Colonic mucosa (tissue), 4 donors: ENCODE data around the gene POR. TPM values are rescaled to one million over a fixed set of nuclear protein-coding genes. Genes with fewer than 3 reads are reported as not detected.
A peak's percentile ranks its signal among the peaks of the same experiment; 100 is the strongest.

ENCODE experiments used
- DNase-seq: peaks from one replicate; pipeline ENCODE4 v3.0.0-alpha.2; 2020
- H3K27ac ChIP-seq: fragments of 200-600 bp; one replicate; pipeline ENCODE4 v1.8.0; 2021
- H3K27me3 ChIP-seq: fragments of 200-600 bp; one replicate; pipeline ENCODE4 v1.8.0; 2021
- H3K36me3 ChIP-seq: fragments of 200-600 bp; one replicate; pipeline ENCODE4 v1.8.0; 2021
- H3K4me1 ChIP-seq: fragments of 200-600 bp; one replicate; pipeline ENCODE4 v1.8.0; 2021; ENCODE audit warnings: mild to moderate bottlenecking
- H3K4me3 ChIP-seq: fragments of 200-600 bp; one replicate; pipeline ENCODE4 v1.8.0; 2021
- H3K9ac ChIP-seq, 2 donors: one replicate each; pipeline ENCODE4 v1.7.0; 2013; ENCODE audit warnings: control low read depth in 2 of 2, low read depth in 2 of 2, low read length in 2 of 2
- H3K9me3 ChIP-seq: fragments of 200-600 bp; one replicate; pipeline ENCODE4 v1.8.0; 2021
- intact Hi-C: fragments of 100-400 bp; cut with DNase I; formaldehyde crosslinking; loops from one replicate; pipeline ENCODE4 v1.14.1; 2022
- total RNA-seq, 2 donors: library from RNA; stranded (reverse); fragmentation: NEBNext Ultra II Directional in 1 of 2; extraction: Animal tissue kit (Norgen Biotek cat#: 25700) in 1 of 2; gene quantifications; one replicate each; pipeline ENCODE4 v1.2.1, GENCODE V29; 2021
- TF ChIP-seq, protein P1 (sequence below): fragments of 200-600 bp; IDR thresholded peaks from one replicate; pipeline ENCODE4 v1.8.0; 2022; ENCODE audit warnings: antibody characterized with exemption, mild to moderate bottlenecking
- donor health status: healthy.
- donor health status: DM: no; HTN: no; CAD: no.
- donor health status: DM: no; HTN: no; CAD: no.

Gene POR
- total RNA-seq, 2 donors from 2014 or later: 126 to 169 TPM

DNA sequence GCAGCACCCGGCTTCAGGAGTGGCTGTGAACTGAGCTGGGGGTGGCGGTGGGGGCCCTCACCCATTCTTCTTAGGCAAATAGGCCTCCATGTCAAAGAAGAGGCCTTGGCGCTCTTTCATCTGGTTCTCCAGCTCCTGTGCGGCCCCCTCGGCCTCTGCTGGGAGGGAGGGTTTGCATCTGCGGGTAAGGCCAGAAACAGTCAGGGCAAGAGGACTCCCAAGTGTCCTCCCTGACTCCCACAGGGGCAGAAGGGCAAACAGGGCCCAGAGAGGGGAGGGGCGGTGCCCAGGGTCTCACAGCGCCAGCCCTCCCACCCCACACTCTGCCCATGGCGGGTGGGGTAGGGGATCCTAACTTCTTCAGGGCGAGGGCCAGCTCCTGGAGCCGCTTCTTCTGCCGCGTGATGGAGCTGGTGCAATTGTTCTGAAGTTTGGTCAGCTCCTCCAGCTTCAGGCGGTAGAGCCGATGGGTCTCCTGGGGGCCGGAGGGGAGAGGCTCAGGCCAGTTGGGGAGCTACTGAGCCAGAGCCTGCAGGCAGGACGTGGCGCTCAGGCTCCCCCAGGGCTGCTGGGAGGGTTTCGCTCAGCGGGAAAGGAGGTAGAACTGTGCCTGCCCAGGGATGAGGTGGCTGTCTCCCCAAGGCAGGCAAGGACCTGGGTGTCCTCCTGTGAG is 77.3 kb downstream of the POR start:
- Histone ChIP-seq H3K4me1 (no peaks in the 10 kb centered on the region), H3K27ac (no peak overlapping the region), H3K27me3 (no peaks in the 10 kb centered on the region), H3K4me3 (no peak overlapping the region), H3K9me3 (no peaks in the 10 kb centered on the region), H3K36me3 (no peaks in the 10 kb centered on the region), H3K9ac (no peak overlapping the region)
- no peak for DNase-seq
- intact Hi-C loops: no loop called here
- TF ChIP-seq, protein P1, sequence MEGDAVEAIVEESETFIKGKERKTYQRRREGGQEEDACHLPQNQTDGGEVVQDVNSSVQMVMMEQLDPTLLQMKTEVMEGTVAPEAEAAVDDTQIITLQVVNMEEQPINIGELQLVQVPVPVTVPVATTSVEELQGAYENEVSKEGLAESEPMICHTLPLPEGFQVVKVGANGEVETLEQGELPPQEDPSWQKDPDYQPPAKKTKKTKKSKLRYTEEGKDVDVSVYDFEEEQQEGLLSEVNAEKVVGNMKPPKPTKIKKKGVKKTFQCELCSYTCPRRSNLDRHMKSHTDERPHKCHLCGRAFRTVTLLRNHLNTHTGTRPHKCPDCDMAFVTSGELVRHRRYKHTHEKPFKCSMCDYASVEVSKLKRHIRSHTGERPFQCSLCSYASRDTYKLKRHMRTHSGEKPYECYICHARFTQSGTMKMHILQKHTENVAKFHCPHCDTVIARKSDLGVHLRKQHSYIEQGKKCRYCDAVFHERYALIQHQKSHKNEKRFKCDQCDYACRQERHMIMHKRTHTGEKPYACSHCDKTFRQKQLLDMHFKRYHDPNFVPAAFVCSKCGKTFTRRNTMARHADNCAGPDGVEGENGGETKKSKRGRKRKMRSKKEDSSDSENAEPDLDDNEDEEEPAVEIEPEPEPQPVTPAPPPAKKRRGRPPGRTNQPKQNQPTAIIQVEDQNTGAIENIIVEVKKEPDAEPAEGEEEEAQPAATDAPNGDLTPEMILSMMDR: no peak

DNA sequence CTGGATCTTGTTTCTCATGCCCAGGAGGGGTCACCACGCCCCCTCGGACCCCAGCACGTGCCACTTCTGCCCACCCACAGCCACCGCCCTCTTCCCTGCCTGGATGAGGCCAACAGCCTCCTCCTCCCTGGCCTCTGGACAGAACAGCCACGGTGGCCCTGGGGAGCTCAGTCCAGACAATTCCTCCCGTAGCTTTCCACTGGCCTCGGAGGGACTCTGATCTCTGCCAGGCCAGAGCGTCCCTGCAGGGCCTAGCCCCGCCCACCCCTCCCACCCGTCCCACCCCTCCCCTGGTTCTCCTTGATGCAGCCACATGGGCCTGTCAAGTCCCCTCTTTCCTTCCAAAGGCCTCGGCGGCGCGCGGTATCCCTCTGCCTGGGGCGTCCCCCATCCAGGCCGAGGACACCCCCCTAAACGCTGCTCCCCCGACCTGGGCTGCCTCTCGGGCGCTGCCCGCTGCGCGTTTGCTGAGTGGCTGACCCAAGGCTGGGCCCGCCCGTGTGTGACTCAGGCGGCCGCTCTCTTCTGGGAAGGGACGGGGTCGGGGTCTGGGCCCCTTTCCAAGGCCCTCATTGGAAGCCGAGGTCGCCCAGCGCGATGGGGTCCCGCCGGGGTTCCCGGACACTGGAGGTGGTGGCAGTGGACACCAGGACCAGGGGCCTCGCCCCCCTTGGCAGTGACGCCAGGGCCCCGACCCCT is 78.9 kb downstream of the POR start:
- Histone ChIP-seq H3K27ac (peak overlapping the region; percentile 78), H3K4me1 (no peaks in the 10 kb centered on the region), H3K9ac (peak overlapping the region; percentile 80 to 84), H3K4me3 (peak overlapping the region; percentile 84), H3K9me3 (no peaks in the 10 kb centered on the region), H3K36me3 (no peaks in the 10 kb centered on the region), H3K27me3 (no peaks in the 10 kb centered on the region)
- intact Hi-C loops: no loop called here
- peak; percentile 65 for DNase-seq
- TF ChIP-seq, protein P1: no peak

DNA sequence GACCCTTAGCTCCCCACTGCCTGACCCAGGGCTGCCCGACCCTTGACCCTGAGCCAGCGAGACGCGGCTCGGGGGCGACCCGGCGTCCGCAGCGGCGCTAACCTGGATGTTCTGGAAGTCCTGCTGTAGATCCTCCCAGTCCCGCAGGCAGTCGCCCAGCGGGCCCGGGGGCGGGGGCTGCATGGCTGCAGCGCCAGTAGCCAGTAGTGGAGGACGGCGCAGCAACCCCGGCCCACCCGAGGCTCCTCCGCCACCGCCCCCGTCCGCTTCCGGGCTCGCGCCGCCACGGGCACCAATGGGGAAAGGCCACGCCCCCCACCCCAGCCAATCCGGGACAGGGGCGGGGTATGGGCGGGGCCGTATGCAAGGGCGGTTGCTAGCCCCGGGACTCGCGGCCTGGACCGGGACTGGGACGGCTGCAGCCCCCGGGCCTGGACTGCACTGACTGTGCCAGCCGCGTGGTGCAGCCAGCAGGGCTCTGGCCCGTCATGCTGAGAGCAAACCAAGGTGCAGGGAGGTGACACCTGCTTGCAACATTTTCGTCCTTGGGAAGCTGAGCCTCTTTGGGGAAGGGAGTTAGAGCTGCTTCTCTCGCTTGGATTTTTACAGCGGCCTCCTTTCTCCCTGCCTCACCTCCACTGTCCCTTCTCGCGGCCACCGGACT is 79.6 kb downstream of the POR start, which contains the start of gene TMEM120A:
TMEM120A (minus strand) TSS at position 208 of the 664 bp plus-strand sequence; CDS start at position 183, 25 bp downstream.
- H3K27ac ChIP-seq: peak within 1 kb of the TSS; percentile 78
- H3K9me3 ChIP-seq: no peaks in the 10 kb centered on the region
- H3K36me3 ChIP-seq: no peaks in the 10 kb centered on the region
- peak within 1 kb of the TSS; percentile 84 for H3K4me3 ChIP-seq
- intact Hi-C loops: no loop called here
- TF ChIP-seq, protein P1: peak; percentile 16
- H3K9ac ChIP-seq: peak within 1 kb of the TSS; percentile 80 to 84
- H3K27me3 ChIP-seq: no peaks in the 10 kb centered on the region
- peak; percentile 97 for DNase-seq
- H3K4me1 ChIP-seq: no peaks in the 10 kb centered on the region

DNA sequence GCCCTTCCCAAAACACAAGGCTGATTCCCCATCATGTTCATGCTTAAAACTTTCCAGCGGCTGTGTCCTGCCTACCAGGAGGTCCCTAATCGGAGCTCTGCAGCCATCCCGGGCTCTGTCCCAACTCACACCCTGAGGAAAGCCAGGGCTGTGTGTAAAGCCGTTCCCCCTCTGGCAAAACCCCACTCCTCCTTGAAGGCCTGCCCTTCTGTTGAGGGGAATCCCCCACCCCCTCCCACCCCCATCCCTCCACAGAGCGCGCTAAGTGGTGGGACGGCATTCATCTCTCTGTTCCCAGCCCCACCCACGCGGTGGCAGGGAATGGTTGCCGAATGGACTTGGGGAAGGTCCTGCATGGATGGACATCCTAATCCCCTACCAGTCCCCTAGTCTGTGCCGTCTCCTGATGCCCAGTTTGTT is 80.1 kb downstream of the POR start:
- Histone ChIP-seq H3K27me3 (no peaks in the 10 kb centered on the region), H3K9me3 (no peaks in the 10 kb centered on the region), H3K9ac (peak overlapping the region; percentile 79 to 81), H3K4me3 (peak overlapping the region; percentile 84), H3K27ac (peak overlapping the region; percentile 78), H3K36me3 (no peaks in the 10 kb centered on the region), H3K4me1 (no peaks in the 10 kb centered on the region)
- TF ChIP-seq, protein P1: no peak
- DNase-seq: no peak
- intact Hi-C loops: no loop called here

DNA sequence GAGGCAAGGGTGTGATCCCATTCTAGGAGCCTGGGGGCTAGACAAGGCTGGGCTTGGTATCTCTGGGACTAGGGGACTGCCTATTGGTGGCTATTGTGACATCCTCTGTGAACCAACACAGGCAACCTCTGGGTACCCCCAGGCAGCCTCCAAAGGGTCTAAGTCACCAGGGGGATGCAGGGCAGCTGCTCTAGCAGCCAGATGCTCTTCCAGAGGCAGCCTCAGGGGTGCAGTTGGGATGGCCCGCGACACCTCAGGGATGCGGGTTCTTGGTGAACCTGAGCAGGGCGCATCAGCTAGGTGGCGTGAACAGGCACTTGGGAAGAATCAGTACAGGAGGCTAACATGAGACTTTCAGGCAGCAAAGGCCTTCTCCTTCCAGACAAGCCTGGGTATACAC is 81.0 kb downstream of the POR start:
- H3K27ac ChIP-seq: no peak overlapping the region
- no peak overlapping the region for H3K4me3 ChIP-seq
- H3K36me3 ChIP-seq: no peaks in the 10 kb centered on the region
- intact Hi-C loops: no loop called here
- no peaks in the 10 kb centered on the region for H3K9me3 ChIP-seq
- no peak overlapping the region for H3K9ac ChIP-seq
- H3K27me3 ChIP-seq: no peaks in the 10 kb centered on the region
- DNase-seq: no peak
- TF ChIP-seq, protein P1: no peak
- no peaks in the 10 kb centered on the region for H3K4me1 ChIP-seq
